GM12865 (cell line): Measurements from ENCODE around the gene PLGRKT.
"Not testable (repeated sequence)": the region's sequence is repeated elsewhere in the genome, so short reads cannot be mapped to it uniquely, and the experiment has no call there.

Experiments used
- DNase-seq: peaks from one replicate; pipeline ENCODE4 v3.0.0; 2010; ENCODE audit warnings: low read depth
- H3K4me3 ChIP-seq: 2 replicates; pipeline ENCODE4 v1.5.1; 2011; ENCODE audit warnings: mild to moderate bottlenecking, low read depth, low read length, control low read depth
- TF ChIP-seq, protein P1 (sequence below): IDR thresholded peaks from 2 replicates; pipeline ENCODE4 v1.5.1; 2011; ENCODE audit warnings: low read length, control low read depth, low read depth, inconsistent platforms; ENCODE audit not compliant: insufficient read depth; ENCODE audit errors: missing control alignments

Gene PLGRKT

DNA sequence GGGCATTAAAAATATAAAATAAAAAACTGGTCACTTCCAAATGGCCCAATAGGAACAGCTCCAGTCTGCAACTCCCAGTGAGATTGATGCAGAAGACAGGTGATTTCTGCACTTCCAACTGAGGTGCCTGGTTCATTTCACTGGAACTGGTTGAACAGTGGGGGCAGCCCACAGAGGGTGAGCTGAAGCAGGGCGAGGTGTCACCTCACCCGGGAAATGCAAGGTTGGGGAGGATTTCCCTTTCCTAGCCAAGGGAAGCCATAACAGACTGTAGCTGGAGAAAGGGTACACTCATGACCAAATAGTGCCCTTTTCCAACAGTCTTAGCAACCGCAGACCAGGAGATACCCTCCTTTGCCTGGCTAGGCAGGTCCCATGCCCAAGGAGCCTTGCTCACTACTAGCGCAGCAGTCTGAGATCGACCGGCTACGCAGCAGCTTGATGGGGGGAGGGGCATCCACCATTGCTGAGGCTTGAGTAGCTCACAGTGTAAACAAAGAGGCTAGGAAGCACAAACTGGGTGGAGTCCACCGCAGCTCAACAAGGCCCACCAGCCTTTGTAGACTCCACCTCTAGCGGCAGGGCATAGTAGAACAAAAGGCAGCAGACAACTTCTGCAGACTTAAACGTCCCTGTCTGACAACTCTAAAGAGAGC, 110.7 kb downstream of the PLGRKT start:
- no peak overlapping the region for H3K4me3 ChIP-seq
- DNase-seq: no peak
- TF ChIP-seq, protein P1, sequence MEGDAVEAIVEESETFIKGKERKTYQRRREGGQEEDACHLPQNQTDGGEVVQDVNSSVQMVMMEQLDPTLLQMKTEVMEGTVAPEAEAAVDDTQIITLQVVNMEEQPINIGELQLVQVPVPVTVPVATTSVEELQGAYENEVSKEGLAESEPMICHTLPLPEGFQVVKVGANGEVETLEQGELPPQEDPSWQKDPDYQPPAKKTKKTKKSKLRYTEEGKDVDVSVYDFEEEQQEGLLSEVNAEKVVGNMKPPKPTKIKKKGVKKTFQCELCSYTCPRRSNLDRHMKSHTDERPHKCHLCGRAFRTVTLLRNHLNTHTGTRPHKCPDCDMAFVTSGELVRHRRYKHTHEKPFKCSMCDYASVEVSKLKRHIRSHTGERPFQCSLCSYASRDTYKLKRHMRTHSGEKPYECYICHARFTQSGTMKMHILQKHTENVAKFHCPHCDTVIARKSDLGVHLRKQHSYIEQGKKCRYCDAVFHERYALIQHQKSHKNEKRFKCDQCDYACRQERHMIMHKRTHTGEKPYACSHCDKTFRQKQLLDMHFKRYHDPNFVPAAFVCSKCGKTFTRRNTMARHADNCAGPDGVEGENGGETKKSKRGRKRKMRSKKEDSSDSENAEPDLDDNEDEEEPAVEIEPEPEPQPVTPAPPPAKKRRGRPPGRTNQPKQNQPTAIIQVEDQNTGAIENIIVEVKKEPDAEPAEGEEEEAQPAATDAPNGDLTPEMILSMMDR: no peak

DNA sequence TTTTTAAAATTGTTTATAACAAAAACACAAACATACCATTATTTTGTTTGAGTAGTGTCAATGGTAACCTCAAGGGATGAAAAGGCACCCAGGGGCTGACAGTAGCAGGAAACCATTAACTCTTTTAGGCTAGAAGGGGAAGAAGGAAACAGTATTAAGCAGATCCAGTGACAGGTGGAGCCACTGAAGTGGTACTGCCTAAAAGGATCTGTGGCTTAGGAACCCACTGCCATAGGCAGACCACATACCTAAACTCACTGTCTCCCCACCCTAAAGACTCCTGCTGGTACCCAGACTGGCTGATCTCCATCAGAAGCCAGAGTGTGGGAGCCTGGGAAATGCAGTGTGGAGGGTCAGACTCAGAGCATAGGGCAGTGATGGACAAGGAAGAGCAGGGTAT, 111.5 kb downstream of the PLGRKT start:
- H3K4me3 ChIP-seq: no peak overlapping the region
- no peak for DNase-seq
- TF ChIP-seq, protein P1: no peak

DNA sequence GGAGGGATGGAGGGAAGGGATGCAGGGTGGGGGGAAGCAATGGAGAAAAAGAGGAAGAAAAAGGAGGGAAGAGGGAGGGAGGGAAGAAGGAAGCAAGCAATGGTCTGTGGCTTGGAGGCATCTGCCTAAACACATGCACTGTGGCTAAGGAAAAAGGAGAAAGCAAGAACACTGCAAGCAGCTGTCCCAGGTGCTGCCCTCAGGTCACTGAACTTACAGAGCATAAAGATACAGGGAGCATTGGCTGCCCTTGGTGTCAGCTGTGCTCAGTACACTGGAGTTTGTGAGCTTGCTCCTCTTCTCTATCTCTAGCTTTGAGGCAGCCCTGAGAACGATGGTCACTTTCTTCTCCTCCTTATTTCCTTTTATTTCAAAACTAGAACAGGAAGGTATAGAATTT, 116.1 kb downstream of the PLGRKT start:
- not testable (repeated sequence) for DNase-seq, H3K4me3 ChIP-seq

DNA sequence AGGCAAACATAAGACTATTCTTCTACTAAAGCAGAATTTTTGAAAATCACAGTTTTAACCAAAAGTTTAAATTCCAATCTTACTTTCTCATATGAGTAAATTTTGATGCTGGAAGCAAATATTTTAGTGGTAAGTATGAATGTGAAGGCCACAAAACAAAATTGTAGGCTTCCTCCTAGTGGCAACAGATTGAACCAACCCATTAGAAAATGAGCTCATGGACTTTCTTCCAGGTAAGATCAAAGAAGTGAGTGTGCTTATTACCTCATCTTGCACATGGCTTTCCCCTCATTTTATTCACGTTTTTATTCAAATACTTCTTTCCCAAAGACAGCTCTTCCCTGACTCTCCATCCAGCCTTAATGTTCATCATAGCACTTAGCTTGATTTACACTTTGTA, 116.7 kb downstream of the PLGRKT start:
- TF ChIP-seq, protein P1: no peak
- H3K4me3 ChIP-seq: no peak overlapping the region
- DNase-seq: peak; percentile 5

DNA sequence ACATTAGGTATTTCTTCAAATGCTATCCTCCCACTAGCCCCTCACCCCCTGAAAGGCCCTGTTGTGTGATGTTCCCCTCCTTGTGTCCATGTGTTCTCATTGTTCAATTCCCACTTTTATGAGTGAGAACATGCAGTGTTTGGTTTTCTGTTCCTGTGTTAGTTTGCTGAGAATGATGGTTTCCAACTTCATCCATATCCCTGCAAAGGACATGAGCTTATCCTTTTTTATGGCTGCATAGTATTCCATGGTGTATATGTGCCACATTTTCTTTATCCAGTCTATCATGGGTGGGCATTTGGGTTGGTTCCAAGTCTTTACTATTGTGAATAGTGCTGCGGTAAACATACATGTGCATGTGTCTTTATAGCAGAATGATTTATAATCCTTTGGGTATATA, 121.3 kb downstream of the PLGRKT start:
- H3K4me3 ChIP-seq, DNase-seq: not testable (repeated sequence)

DNA sequence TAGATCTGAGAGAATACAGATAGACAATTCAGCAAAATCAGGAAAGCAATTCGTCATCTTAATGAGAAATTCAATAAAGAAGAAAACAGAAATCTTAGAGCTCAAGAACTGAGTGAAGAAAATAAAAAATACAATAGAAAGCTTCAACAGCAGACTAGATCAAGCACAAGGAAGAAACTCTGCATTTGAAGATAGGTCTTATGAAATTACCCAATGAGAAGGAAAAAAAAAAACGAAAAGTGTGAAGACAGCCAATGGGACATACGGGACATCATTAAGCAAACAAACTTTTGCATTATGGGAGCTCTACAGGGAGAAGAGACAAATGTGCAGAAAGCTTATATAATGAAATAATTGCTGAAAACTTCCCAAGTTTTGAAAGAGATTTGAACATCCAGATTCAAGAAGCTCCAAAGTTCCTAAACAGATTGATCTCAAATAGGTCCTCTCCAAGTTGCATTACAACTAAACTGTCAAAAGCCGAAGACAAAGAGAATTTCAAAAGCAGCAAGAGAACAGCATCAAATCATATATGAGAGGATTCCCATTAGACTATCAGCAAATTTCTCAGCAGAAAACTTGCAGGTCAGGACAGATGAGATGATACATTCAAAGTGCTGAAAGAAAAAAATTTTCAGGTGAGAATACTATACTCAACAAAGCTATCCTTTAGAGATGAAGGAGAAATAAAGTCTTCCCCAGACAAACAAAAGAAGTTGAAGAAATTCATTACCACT, 122.4 kb downstream of the PLGRKT start:
- TF ChIP-seq, protein P1: no peak
- no peak overlapping the region for H3K4me3 ChIP-seq
- no peak for DNase-seq

DNA sequence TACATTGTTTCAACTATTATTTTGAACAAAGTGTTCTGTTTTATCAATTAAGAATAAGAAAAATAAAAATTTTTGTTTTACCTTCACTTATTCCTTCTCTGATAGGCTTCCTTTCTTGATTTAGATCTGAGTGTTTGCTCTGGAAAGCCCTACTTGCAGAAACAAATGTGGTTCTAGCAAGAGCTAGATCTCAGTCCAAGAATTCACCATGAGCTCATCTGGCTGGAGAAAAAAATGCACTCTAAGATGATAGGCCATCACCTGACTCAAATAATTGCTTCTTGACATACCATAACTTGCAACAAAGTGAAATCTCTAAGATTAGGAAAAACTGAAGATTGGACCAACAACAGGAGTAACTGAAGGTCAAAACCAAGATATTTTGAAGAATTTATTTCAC, 126.9 kb downstream of the PLGRKT start:
- no peak overlapping the region for H3K4me3 ChIP-seq
- TF ChIP-seq, protein P1: no peak
- DNase-seq: no peak
